BJ (cell line): ENCODE data around the gene ECHDC3. TPM values are rescaled to one million over a fixed set of nuclear protein-coding genes. Genes with fewer than 3 reads are reported as not detected.

Experiments
- CTCF ChIA-PET: fragments of 350-600 bp; formaldehyde crosslinking; extraction: SDS; loops from one replicate; lab custom pipeline; 2021; ENCODE audit warnings: antibody characterized with exemption, inconsistent platforms; lab: Yijun Ruan, JAX
- POLR2A ChIA-PET: fragments of 300-600 bp; sonication (Branson Sonifier 250); formaldehyde crosslinking; extraction: SDS; loops from one replicate; lab custom pipeline; 2021; ENCODE audit warnings: antibody characterized with exemption; lab: Charles Lee
- DNase-seq: peaks from one replicate; pipeline ENCODE4 v3.0.0-alpha.2; 2011; ENCODE audit warnings: low read depth
- H3K27me3 ChIP-seq: 2 replicates; pipeline ENCODE4 v1.6.0; 2011; ENCODE audit warnings: low read length; ENCODE audit not compliant: control insufficient read depth, insufficient read depth
- H3K36me3 ChIP-seq: 2 replicates; pipeline ENCODE4 v1.5.1; 2011; ENCODE audit warnings: low read length; ENCODE audit not compliant: control insufficient read depth, insufficient read depth
- H3K4me3 ChIP-seq: 2 replicates; pipeline ENCODE4 v1.5.1; 2011; ENCODE audit warnings: low read depth, mild to moderate bottlenecking, control low read depth, low read length
- CTCF ChIP-seq: IDR thresholded peaks from 2 replicates; pipeline ENCODE4 v1.5.1; 2011; ENCODE audit warnings: low read depth, mild to moderate bottlenecking, control low read depth, inconsistent platforms, low read length, moderate library complexity; ENCODE audit not compliant: insufficient read depth
- polyA plus RNA-seq: library from polyadenylated mRNA; depleted of rRNA; stranded (reverse); fragments of >200 nt; gene quantifications from 2 replicates; pipeline ENCODE4 v1.2.3, GENCODE V29; 2011; rRNA removed

The ECHDC3 gene
- polyA plus RNA-seq, 1 experiment: 13.4 TPM

DNA sequence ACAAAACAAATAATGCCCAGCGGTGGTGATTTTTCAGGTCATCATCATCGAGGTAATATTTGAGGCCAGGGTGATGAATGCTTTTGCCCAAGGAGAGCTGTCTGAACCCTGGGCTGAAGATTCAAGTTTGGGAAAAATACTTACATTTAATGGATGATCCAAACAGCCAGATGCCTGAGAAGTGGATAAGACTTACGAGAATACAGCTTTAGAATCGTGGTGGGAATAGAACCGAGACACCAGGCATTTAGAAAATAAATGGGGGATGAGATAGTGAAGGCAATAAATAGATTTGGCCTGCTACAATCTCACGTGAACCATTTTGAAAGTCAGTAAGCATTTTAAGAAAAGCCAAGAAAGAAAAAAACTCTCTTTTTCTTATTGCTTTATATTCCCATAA, 68.8 kb downstream of the ECHDC3 start:
- H3K4me3 ChIP-seq: no peak overlapping the region
- no peak for DNase-seq
- no peaks in the 10 kb centered on the region for H3K36me3 ChIP-seq
- ChIA-PET CTCF (interaction anchor here (1.1 to 2.3 kb wide), 3 partner anchors 9 to 28 kb away, joined by 4 to 15 read pairs (median 6); no protein-coding TSS in a partner anchor), POLR2A (no interaction called here)
- no peak for TF ChIP-seq CTCF
- H3K27me3 ChIP-seq: peaks cover 1% of the 10 kb centered on the region; the same call in 1 of the 2 replicates

- Histone ChIP-seq H3K4me3 (no peak overlapping the region), H3K36me3 (no peaks in the 10 kb centered on the region), H3K27me3 (no peaks in the 10 kb centered on the region; the same call in 1 of the 2 replicates)
- TF ChIP-seq CTCF: no peak
- POLR2A ChIA-PET: no interaction called here
- CTCF ChIA-PET: interaction anchor here (1.1 to 1.5 kb wide), 5 partner anchors 12 to 55 kb away, joined by 3 to 5 read pairs (median 3); no protein-coding TSS in a partner anchor
- no peak for DNase-seq
Measured at GRCh38 chr10:11813177-11813576, 71.0 kb downstream of the ECHDC3 start.

Other genes starting within 250 kb of the ECHDC3 start
- gene USP6NL, start 130.7 kb upstream of the ECHDC3 start, polyA plus RNA-seq: 7.7 and 9.2 TPM in 2 replicates
- 1.2 TPM in 2 replicates for gene PROSER2, start 81.0 kb downstream of the ECHDC3 start, polyA plus RNA-seq